Amygdala (tissue), 56 donors: ENCODE data around the gene SDK2.
A peak's percentile ranks its signal among the peaks of the same experiment; 100 is the strongest.

Experiments
- DNase-seq, 56 donors: peaks; one replicate each; lab custom pipeline; 2025; lab: John Stamatoyannopoulos, UW

Gene SDK2

DNA sequence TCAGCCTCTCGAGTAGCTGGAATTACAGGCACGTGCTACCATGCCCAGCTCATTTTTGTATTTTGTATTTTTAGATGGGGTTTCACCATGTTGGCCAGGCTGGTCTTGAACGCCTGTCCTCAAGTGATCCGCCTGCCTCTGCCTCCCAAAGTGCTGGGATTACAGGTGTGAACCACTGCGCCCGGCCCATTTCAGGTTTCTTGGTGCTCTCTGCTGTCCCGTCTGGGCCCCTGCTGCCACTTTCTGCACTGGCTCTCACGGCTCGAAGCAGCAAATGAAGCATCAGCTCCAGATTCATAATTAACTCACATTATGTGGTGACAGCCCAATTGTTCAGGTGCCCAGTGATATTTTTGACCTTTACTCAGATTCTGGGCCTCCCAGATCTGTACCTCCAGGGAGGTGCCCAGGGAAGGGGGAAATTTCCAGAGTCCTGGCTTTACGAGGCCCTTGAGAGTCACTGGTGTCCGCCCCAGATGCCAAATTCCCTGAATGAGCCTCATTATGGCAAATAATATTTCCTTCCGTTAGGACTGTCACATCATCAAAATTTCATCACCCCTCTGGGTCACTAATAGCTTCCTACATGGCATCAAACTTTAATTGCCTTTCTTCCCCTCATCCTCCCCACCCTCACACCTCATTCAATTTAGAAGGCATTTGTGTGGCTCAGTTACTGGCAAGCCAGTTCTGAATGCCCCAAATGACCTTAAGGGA, 9.0 kb downstream of the SDK2 start:
- DNase-seq, result no peak

DNA sequence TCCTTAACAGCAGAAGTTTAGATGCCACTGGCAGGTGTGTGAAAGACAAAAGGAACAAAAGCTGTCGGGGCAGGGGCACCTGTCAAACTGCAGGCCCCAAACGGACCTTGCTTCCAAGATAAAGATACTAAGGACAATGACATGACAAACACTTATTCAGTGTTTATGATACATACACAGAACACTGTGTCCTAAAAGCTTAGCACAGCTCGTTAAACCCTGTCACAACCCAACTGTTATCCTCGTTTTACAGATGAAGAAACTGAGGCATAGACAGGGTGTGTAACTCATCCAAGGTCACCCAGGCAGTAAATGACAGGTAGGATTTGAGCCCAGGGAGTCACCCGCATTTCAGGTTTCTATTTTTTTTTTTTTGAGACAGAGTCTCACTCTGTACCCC, 9.6 kb downstream of the SDK2 start:
- no peak for DNase-seq

DNA sequence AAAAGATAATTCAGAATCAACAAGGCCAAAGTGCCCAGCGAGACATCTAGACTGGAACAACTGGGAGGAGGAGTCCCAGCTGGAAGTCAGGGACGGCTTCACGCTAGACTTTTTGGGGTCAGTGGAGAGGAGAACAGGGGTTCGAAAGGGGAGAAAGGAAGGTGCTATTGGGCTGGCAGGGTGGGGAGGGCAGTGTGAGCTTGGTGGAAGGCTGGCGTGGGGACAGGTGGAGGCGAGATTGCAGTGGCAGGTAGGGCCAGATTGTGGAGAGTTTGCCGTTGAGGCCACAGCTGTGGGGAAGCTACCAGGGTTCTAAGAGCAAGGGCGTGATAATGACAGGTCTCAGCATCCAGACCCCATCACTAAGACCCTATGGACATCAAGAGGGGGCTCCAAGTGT, 10.5 kb downstream of the SDK2 start:
- DNase-seq, result no peak

DNA sequence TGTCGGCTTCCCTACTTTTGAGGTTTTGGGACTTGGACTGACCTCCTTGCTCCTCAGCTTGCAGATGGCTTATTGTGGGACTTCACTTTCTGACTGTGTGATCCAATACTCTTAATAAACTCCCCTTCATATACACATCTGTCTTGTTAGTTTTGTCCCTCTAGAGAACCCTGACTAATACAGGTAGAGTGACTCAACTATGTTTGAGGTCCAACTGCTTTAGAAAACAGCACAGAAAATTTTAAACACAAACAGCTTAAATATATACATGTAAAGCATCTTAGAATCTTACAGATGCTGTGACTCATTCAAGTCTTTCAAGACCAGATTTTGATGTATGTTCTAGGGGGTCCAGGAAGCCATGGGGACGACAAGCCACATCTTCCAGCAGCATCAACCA, 11.7 kb downstream of the SDK2 start:
- DNase-seq, result no peak

DNA sequence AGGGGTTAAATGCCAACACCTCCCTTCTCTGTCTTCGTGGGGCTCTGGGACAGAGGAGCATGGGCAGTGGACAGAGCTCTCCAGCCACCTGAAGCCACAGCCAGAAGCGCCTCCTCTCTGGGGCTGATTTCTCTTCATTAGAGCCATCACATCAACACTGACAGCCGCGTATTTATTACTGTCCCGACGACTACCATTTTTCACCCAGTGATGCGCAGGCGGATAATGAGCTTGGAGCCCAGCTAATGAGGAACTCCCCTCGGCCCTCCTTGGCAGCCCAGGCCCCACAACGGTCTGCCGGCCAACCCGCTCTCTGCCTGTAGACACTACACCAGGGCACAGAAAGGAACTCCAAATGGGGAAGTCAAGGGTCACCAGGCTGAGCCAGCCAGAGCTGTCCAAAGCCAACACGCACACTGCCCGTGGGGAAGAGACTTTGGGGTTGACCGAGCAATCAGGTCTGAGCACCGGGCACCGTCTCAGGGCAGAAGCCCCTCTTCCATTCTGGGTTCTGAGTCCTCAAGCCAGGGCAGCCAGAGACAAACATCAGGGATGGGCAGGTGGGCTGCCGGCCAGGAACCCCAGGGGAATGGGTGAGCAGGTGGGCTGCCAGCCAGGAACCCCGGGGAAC, 13.2 kb downstream of the SDK2 start:
- no peak for DNase-seq

DNA sequence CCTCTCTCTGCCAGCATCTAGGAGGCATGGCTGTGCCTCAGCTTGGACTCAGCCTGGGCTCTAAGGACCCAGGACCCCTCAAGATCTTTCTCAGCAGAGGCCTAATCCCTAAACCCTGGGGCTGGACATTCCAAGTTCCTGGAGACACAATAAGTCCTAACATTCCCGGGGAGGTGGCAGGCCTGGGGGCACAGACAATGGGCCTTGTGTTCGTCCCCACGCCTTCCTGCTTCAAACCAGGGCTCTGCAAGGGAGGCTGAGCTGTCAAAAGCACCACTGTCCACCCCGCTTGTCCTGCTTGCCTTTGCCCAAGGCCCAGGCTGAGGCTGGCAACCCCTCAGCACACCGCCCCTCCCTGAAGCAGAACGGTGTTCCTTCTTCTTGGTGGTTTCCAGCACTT, 13.7 kb downstream of the SDK2 start:
- peak in 12 of 56 donors; percentile 6 to 64 (median 26) for DNase-seq

DNA sequence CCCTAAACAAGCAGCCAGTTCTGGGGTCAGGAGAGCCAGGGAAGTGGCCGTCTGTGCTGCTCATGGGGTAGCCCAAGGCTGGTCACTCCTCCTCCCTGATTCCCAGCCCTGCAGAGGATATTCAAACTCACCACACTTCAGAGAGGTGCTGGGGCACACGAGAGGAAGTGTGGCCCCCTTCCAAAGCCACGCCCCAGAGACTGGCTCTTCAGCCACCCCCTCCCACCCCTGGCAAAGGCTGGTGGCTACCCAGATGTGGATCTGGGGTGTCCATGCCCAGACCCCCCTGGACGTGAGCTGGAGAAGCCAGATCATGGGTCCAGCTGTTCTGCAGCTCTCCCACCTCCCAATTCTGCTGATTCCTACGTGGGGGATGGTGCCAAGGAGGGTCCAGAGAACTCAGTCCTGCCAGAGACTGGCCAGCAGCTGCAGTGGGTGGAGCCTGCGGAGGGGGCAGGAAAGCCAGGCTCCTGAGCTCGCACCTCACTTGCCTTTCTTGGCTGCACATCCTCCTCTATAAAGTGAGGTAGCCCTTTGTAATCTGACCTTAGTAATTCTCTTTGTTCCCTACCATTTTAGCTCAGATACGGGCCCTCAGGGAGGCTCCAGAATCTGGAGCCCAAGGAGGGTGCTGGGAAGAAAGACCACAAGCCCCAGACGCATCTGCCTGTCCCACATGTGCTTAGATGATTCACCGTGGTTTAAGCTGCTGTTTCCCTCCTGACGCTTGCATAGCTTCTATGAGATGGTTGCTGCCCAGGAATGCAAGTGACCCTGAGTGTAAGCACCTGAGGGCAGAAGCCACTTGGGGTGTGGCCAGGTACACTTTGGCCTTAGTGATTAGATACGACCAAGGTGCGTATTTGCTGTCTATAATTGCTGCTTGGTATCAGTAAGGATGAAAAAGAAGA, 15.3 kb downstream of the SDK2 start:
- DNase-seq, result no peak

DNA sequence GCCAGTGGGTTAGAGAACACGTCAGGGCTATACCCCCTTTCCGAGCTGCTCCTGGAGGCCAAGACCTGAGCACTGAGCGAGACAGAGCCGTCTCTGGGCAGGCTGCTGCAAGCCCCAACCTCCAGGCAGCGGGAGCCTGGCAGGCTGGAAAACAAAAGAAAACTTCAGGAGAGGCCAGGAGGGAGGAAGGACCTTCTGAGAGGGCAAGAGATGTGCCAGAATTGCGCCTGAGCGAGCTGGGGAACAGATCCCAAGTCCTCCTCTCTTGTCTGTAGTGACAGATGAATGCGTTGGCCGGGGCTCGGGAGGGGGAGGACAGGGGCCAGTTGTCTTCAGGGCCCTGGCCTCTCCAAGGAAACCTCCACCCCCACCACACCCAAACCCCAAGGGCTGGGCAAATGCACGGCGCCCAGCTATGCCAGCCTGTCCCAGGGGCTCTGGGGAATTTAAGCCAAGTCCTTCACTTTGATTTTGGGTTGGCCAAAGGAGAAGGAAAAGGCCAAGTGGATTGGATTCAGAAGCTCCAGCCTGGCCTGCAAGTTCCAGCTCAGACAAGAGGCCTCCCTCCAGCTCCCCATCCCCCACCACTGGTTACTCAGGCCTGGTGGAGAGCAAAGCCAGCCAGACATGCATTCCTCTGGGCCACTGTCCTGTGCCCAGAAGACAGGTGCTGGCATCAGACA, 18.1 kb downstream of the SDK2 start:
- peak in 4 of 56 donors; percentile 10 to 45 (median 22) for DNase-seq

DNA sequence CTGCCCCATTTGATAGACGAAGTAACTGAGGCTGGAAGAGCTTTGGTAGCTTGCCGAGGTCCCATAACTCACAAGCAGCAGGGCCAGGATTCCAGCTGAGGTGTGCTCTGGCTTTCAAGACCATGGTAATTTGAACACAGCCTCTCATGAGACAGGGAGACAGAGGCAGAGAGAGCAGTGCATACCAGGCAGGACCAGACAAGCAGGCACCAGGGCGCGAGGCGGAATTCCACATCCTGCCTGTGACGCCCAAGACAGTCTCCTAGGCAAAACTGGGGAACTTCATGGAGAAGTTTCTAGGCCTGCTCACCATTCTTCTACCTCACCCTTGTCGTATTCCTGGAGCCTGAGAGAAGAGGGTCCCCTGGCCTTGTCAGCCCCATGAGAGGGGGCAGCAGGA, 19.2 kb downstream of the SDK2 start:
- no peak for DNase-seq

DNA sequence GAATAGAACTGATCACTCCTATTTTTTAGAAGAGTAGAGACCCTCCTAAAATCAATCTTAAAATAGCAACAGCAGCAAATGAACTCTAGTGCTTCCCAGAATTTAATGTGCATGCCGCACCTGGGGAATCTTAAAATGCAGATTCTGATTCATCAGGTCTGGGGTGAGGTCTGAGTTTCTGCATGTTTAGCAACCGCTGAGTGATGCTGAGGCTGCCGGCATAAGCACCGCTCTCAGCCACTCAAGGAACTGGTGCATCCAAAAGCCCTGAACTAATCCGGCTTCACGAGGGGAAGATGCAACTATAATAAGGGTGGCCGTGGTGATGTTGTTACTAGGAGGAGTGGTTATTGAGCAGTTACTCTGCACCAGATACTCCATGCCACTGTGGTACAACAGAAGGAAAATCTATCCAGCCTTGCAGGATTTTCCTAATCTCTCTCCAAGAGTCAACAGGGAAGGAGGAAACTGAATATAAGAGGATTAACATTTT, 19.7 kb downstream of the SDK2 start:
- DNase-seq, result no peak

DNA sequence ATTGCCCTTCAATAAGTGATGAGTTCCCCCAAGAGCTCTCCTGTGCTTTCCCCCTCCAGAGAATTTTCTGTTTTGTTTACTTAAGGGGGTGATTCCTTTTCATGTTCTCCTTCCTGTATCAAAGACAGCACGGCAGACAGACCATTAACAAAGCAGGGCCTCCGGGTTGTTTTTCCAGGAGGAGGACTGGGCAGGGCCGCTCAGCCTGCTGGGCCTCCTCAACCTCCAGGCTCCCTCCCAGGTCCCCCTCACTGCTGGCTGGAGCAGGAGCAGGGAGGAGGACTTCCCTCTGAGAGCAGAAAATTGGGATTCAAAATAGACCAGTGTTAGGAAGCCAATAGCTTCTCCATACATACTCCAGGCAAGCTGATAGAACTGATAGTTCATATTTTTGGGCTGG, 20.4 kb downstream of the SDK2 start:
- DNase-seq, result no peak

DNA sequence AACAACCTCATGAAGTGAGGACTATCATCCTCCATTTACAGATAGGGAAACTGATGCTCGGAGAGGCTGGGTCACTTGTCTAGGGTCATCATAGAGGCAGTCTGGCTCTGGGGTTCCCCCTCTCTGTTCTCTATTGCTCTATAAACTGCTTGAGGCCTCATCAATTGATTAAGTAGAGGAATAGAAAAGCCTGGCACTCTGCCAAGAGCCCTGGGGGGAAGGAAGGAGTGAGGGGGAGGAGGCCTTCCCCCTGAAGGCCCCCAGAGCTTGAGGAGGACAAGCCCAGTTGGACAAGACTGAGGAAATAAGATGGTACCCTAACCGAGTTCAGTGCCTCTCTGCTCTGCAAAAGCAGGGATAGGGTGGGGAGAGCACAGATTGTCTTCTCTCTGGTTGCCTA, 21.0 kb downstream of the SDK2 start:
- no peak for DNase-seq

DNA sequence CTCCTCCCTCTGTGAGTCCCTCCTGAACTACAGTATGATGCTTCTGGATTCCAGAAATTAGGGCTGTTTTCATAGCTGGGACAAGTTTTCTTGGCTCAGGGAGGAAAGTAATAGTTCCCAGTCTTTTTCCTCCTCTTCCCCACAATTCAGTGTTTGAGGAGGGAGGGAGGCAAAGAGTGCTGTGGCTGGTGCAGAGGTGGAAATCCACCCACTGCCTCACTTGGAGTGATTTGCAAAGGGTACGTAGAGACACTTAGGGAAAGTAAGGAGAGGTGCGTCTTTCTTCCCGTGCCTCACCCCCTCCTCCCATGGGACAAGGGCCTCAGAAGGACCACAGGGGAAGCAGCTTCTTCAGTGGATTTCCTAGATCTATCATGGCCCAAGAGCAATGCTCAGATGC, 21.9 kb downstream of the SDK2 start:
- DNase-seq, result no peak

DNA sequence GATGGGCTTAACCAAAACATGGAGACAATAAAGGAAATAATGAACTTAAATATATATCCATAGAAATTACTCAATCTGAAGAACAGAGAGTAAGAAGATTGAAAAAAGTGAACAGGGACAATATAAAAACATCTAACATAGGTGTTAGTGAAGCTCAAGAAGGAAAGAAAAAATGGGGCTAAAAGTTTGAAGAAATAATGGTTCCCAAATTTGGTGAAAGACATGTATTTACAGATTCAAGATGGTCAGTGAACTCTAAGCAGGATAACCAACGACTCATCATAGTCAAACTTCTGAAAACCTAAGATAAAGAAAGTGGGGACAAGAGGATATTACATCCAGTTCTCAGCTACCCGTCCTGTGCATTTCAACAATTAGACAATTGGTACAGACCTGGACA, 22.6 kb downstream of the SDK2 start:
- no peak for DNase-seq

DNA sequence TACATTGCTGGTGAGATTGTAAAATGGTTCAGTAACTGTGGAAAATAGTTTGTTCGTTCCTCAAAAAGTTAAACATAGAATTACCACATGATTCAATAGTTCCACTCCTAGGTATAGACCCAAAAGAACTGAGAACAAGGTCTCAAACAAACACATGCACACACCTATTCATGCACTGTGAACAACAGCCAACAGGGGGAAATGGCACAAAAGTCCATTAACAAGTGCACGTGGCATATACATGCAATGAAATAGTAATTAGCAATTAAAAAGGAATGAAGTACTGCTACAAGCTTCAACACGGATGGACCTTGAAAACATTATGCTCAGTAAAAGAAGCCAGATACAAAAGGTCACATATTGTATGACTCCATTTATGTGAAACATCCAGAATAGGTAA, 23.8 kb downstream of the SDK2 start:
- DNase-seq, result no peak

DNA sequence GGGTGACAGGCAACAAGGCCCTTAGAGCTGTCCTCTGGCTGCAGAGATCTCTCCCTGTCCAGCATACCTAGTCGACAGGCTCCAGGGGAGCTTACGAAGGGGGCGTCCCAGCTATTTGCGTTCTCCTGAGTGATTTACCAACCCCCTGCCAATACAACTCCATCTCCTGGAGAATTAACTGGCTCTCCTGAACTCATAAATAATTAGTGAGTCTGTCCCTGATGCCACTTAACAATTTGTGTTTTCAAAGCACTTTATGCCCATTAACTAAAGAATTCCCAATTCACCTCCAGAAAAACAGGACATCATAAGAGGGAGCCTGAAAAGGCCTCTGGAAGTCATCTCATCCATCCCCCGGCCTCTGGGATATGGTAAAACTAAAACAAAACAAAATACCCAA, 26.7 kb downstream of the SDK2 start:
- no peak for DNase-seq

DNA sequence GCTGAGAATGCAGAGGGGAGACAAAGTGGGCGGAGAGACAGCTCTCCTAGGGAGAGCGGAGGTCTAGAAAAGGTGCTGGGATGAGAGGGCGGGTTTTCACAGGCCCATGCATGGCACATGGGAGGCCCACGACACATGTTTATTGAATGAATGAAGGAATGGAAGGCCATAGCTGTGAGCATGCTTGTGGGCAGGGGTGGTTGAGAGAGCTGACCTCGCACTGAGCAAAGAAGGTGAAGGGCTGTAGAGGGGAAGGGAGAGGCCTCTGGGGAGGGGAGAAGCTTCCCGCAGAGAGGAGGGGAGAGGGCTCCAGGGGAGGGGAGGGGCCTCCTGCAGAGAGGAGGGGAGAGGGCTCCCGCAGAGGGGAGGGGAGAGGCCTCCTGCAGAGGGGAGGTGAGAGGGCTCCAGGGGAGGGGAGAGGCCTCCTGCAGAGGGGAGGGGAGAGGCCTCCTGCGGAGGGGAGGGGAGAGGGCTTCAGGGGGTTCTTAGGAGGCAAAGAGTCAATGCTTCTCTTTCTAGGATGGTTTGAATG, 27.3 kb downstream of the SDK2 start:
- DNase-seq, result no peak

DNA sequence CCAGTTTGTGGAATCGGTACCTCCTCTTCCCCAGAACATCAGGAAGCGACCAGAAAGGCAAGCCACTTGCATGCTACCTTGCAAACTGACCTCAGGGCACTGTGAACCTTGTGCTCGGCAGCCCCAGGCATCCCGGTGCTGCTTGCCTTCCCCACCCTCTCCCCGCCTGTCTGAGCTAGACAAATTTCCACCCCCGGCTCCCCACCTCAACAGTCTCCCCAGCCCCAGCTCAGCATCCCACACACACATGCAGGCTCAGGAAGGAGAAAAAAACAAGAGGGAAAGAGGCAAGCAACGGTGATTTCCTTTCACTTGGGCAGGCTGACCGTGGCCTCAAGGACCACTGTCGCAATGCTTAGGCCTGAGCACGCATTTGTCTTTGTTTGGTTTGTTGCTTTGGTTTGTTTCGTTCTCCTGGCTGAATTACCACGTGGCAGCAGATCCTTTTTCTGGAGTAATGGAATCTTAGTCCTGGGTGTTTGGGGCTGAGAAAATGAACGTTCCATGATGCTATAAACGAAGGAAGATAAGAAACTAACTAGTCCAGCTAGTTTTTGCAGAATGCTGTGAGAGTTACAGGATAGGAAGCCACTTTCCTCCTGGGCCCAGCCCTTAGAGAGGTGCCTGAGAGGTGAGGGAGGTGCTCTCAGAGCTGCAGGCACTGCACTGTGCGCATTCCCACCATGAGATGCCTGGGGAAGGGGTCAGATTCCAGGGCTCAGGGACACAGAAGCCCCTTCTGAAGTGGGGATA, 27.9 kb downstream of the SDK2 start:
- DNase-seq, result no peak

DNA sequence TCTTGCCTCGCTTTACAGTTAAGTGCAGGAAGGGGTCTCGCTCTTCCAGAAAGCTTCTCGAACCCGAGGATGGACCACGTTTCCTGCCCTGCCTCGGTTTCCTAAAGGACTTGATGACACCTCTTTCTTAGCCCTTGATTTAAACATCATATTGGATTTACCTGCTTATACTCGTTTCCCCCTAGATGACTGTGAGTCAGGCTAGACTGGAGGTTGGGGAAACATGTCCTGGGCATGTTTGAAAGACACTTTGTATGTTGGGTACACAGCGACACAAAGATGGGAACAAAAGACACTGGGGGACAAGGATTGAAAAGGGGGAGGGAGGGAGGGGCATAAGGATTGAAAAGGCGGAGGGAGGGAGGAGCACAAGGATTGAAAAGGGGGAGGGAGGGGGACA, 30.0 kb downstream of the SDK2 start:
- DNase-seq, result no peak
